GM23338 (cell line): ENCODE data around the gene XYLT1. TPM values are rescaled to one million over a fixed set of nuclear protein-coding genes. Genes with fewer than 3 reads are reported as not detected.

ENCODE experiments used
- ATAC-seq: fragments of 200-7000 bp; cut with Tn5 transposase; 3 replicates; pipeline ENCODE4 v1.9.1; 2020
- DNase-seq: peaks from one replicate; pipeline ENCODE4 v3.0.0-alpha.2; 2015; ENCODE audit warnings: low spot score
- H2AFZ ChIP-seq: fragments of 200-600 bp; sonication (generic); 2 replicates; pipeline ENCODE4 v1.8.0; 2016; ENCODE audit warnings: antibody characterized with exemption, mild to moderate bottlenecking, moderate library complexity
- H3F3A ChIP-seq: fragments of 200-600 bp; sonication (generic); replicated peaks from 2 replicates; pipeline ENCODE4 v1.8.0; 2017; ENCODE audit warnings: antibody characterized with exemption, mixed run types, low read depth
- H3K27ac ChIP-seq: fragments of 200-600 bp; sonication (generic); 2 replicates; pipeline ENCODE4 v1.6.1; 2016; ENCODE audit warnings: low read depth
- H3K27me3 ChIP-seq: fragments of 200-600 bp; sonication (generic); 2 replicates; pipeline ENCODE4 v1.8.0; 2016; ENCODE audit warnings: mild to moderate bottlenecking, mixed run types, moderate library complexity; ENCODE audit not compliant: insufficient read depth
- H3K36me3 ChIP-seq: fragments of 200-600 bp; sonication (generic); 2 replicates; pipeline ENCODE4 v1.8.0; 2016; ENCODE audit warnings: mild to moderate bottlenecking; ENCODE audit not compliant: insufficient read depth
- H3K4me1 ChIP-seq: fragments of 200-600 bp; sonication (generic); 2 replicates; pipeline ENCODE4 v1.8.0; 2016; ENCODE audit warnings: mild to moderate bottlenecking, moderate library complexity; ENCODE audit not compliant: insufficient read depth
- H3K4me2 ChIP-seq: fragments of 200-600 bp; sonication (generic); 2 replicates; pipeline ENCODE4 v1.7.1; 2017; ENCODE audit warnings: mixed run types
- H3K4me3 ChIP-seq: fragments of 200-600 bp; sonication (generic); 2 replicates; pipeline ENCODE4 v1.6.1; 2016; ENCODE audit warnings: mixed run types
- H3K79me2 ChIP-seq: fragments of 200-600 bp; sonication (generic); replicated peaks from 2 replicates; pipeline ENCODE4 v1.8.0; 2017; ENCODE audit warnings: mild to moderate bottlenecking; ENCODE audit not compliant: insufficient read depth
- H3K9me2 ChIP-seq: fragments of 200-600 bp; sonication (generic); 2 replicates; pipeline ENCODE4 v1.8.0; 2017; ENCODE audit not compliant: insufficient read depth
- H4K20me1 ChIP-seq: fragments of 200-600 bp; sonication (generic); replicated peaks from 2 replicates; pipeline ENCODE4 v1.8.0; 2017; ENCODE audit warnings: mild to moderate bottlenecking; ENCODE audit not compliant: insufficient read depth
- H3K27ac Mint-ChIP-seq: 2 replicates; pipeline ENCODE4 v1.8.0; 2020; ENCODE audit warnings: inconsistent platforms, mild to moderate bottlenecking, moderate library complexity, mixed read lengths
- H3K27me3 Mint-ChIP-seq: 3 replicates; pipeline ENCODE4 v1.8.0; 2022; ENCODE audit warnings: low read depth, mild to moderate bottlenecking, moderate library complexity, mixed read lengths, inconsistent platforms; ENCODE audit not compliant: insufficient read depth, poor library complexity
- H3K36me3 Mint-ChIP-seq: 3 replicates; pipeline ENCODE4 v1.8.0; 2021; ENCODE audit warnings: low read depth, mild to moderate bottlenecking, inconsistent platforms, moderate library complexity, mixed read lengths
- H3K4me1 Mint-ChIP-seq: 3 replicates; pipeline ENCODE4 v1.8.0; 2020; ENCODE audit warnings: mild to moderate bottlenecking, inconsistent platforms, mixed read lengths
- H3K4me3 Mint-ChIP-seq: 3 replicates; pipeline ENCODE4 v1.8.0; 2021; ENCODE audit warnings: moderate library complexity, mild to moderate bottlenecking, inconsistent platforms, mixed read lengths
- H3K9me3 Mint-ChIP-seq: 3 replicates; pipeline ENCODE4 v1.8.0; 2020; ENCODE audit warnings: moderate library complexity, mild to moderate bottlenecking, inconsistent platforms, mixed read lengths
- EZH2 ChIP-seq: fragments of 200-600 bp; sonication (generic); IDR thresholded peaks from one replicate; pipeline ENCODE4 v1.8.0; 2017; ENCODE audit warnings: antibody characterized with exemption, mild to moderate bottlenecking, low read depth; ENCODE audit not compliant: unreplicated experiment
- EZH2phosphoT487 ChIP-seq: fragments of 200-600 bp; sonication (generic); IDR thresholded peaks from one replicate; pipeline ENCODE4 v1.8.1; 2018; ENCODE audit warnings: antibody characterized with exemption; ENCODE audit not compliant: unreplicated experiment
- JUNB ChIP-seq: IDR thresholded peaks from one replicate; pipeline ENCODE4 v1.6.1; 2016; ENCODE audit warnings: antibody characterized with exemption; ENCODE audit not compliant: unreplicated experiment
- ZNF114 ChIP-seq: fragments of 250-450 bp; sonication (Bioruptor Pico); IDR thresholded peaks from 2 replicates; pipeline ENCODE4 v1.5.0; 2020; ENCODE audit warnings: mild to moderate bottlenecking, moderate library complexity
- polyA plus RNA-seq: library from polyadenylated mRNA; unstranded; fragments of >200 nt; fragmentation: Nextera tagmentation; extraction: Ambion mirVana; gene quantifications from 2 replicates; pipeline ENCODE4 v1.2.1, GENCODE V29; 2016
- total RNA-seq: library from RNA; depleted of rRNA; stranded (reverse); fragments of >200 nt; shearing (Covaris generic); gene quantifications from 2 replicates; pipeline ENCODE4 v1.2.3, GENCODE V29; 2014
- TF ChIP-seq, protein P1 (sequence below), 2 experiments: fragments of 200-600 bp in 1 of 2; sonication (generic) in 1 of 2; conservative IDR thresholded peaks; 2 replicates each; pipeline versions ENCODE4 v1.5.1 to v1.6.1; 2016 to 2017; ENCODE audit warnings: antibody characterized with exemption in 2 of 2, low read depth in 2 of 2, mild to moderate bottlenecking in 2 of 2, moderate library complexity in 1 of 2
- TF ChIP-seq, protein P2 (sequence below): IDR thresholded peaks from 2 replicates; pipeline ENCODE4 v1.6.1; 2016; ENCODE audit warnings: antibody characterized with exemption
- TF ChIP-seq, protein P3 (sequence below): IDR thresholded peaks from one replicate; pipeline ENCODE4 v1.6.1; 2018; ENCODE audit warnings: antibody characterized with exemption; ENCODE audit not compliant: unreplicated experiment

Gene XYLT1
- total and polyA plus RNA-seq, 2 experiments from 2014 or later = 3.5 to 24.7 TPM

DNA sequence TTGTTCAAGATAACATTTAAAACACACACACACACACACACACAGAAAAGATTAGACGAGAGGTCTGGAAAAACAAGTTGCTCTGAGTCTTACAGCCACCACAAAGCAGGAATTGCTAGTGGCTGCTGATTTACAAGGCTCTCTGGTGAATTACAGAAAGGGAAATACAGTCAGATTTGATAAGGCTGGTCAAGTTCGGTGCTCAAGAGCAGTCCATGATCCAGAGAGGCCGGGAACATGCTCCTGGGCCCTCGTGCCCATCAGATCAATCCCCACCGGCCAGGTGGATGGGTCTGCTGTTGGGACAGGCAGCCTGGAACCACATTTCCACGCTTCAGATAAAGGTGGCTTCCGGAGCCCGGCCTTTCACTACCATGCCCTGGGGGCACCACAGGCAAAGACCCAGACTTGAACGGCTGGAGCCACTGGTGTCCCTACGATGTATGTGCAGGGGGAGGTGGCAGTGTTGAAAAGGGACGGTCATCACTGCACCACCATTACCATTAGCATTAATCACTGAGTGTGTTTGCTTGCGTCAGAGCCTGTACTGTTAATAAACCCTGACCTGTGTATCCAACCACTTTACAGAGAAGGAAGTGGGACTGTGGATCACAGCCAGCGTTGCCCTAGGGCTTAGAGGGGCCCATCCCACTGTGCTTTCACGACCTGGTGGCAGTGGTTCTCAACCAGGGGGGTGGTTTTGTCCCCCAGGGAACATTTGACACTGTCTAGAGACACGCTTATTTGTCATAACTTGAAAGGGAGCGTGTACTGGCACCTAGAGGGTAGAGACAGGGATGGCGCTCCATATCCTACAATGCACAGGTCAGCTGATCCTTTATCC lies 95.1 kb downstream of the XYLT1 start:
- Histone ChIP-seq H3K36me3 (no peaks in the 10 kb centered on the region), H3K9me2 (no peaks in the 10 kb centered on the region), H2AFZ (no peak overlapping the region), H3K4me2 (no peak overlapping the region), H3F3A (0 out of 2 replicates have a peak, but pooled peaks cover 5% of the 10 kb centered on the region), H3K4me3 (no peak overlapping the region), H3K79me2 (peaks cover 73% of the 10 kb centered on the region), H3K4me1 (peaks cover 47% of the 10 kb centered on the region), H4K20me1 (no peaks in the 10 kb centered on the region), H3K27ac (no peak overlapping the region), H3K27me3 (no peaks in the 10 kb centered on the region)
- no peaks in the 10 kb centered on the region for H3K36me3 Mint-ChIP-seq
- no peak for ATAC-seq
- H3K27ac Mint-ChIP-seq = peak overlapping the region; percentile 10
- TF ChIP-seq, protein P1, sequence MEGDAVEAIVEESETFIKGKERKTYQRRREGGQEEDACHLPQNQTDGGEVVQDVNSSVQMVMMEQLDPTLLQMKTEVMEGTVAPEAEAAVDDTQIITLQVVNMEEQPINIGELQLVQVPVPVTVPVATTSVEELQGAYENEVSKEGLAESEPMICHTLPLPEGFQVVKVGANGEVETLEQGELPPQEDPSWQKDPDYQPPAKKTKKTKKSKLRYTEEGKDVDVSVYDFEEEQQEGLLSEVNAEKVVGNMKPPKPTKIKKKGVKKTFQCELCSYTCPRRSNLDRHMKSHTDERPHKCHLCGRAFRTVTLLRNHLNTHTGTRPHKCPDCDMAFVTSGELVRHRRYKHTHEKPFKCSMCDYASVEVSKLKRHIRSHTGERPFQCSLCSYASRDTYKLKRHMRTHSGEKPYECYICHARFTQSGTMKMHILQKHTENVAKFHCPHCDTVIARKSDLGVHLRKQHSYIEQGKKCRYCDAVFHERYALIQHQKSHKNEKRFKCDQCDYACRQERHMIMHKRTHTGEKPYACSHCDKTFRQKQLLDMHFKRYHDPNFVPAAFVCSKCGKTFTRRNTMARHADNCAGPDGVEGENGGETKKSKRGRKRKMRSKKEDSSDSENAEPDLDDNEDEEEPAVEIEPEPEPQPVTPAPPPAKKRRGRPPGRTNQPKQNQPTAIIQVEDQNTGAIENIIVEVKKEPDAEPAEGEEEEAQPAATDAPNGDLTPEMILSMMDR (conservative IDR thresholded peaks at IDR 0.05; ENCODE audit: low read depth in 2 of 2) = 0 out of 4 replicates have a peak, but pooled peaks of 1 of the 2 experiments have one; percentile 6
- TF ChIP-seq, protein P2, sequence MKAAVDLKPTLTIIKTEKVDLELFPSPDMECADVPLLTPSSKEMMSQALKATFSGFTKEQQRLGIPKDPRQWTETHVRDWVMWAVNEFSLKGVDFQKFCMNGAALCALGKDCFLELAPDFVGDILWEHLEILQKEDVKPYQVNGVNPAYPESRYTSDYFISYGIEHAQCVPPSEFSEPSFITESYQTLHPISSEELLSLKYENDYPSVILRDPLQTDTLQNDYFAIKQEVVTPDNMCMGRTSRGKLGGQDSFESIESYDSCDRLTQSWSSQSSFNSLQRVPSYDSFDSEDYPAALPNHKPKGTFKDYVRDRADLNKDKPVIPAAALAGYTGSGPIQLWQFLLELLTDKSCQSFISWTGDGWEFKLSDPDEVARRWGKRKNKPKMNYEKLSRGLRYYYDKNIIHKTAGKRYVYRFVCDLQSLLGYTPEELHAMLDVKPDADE = no peak
- TF ChIP-seq, protein P3, sequence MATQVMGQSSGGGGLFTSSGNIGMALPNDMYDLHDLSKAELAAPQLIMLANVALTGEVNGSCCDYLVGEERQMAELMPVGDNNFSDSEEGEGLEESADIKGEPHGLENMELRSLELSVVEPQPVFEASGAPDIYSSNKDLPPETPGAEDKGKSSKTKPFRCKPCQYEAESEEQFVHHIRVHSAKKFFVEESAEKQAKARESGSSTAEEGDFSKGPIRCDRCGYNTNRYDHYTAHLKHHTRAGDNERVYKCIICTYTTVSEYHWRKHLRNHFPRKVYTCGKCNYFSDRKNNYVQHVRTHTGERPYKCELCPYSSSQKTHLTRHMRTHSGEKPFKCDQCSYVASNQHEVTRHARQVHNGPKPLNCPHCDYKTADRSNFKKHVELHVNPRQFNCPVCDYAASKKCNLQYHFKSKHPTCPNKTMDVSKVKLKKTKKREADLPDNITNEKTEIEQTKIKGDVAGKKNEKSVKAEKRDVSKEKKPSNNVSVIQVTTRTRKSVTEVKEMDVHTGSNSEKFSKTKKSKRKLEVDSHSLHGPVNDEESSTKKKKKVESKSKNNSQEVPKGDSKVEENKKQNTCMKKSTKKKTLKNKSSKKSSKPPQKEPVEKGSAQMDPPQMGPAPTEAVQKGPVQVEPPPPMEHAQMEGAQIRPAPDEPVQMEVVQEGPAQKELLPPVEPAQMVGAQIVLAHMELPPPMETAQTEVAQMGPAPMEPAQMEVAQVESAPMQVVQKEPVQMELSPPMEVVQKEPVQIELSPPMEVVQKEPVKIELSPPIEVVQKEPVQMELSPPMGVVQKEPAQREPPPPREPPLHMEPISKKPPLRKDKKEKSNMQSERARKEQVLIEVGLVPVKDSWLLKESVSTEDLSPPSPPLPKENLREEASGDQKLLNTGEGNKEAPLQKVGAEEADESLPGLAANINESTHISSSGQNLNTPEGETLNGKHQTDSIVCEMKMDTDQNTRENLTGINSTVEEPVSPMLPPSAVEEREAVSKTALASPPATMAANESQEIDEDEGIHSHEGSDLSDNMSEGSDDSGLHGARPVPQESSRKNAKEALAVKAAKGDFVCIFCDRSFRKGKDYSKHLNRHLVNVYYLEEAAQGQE = no peak
- TF ChIP-seq JUNB (no peak), EZH2phosphoT487 (no peak), ZNF114 (no peak), EZH2 (no peak)
- DNase-seq = no peak
- H3K27me3 Mint-ChIP-seq = peaks cover 8% of the 10 kb centered on the region
- H3K4me3 Mint-ChIP-seq = no peak overlapping the region
- peaks cover 60% of the 10 kb centered on the region for H3K4me1 Mint-ChIP-seq
- no peaks in the 10 kb centered on the region for H3K9me3 Mint-ChIP-seq
